Mesenchymal stem cell (in vitro differentiated cells and primary cell): ENCODE data around the gene SNX12.

ENCODE experiments used
- DNase-seq: peaks from one replicate; pipeline ENCODE4 v3.0.0-alpha.2; 2013
- H2AFZ ChIP-seq: one replicate; pipeline ENCODE4 v1.6.1; 2013; ENCODE audit warnings: low read depth, mild to moderate bottlenecking, control low read depth, inconsistent platforms, low read length, moderate library complexity
- H2AK5ac ChIP-seq: 2 replicates; pipeline ENCODE4 v1.6.1; 2013; ENCODE audit warnings: low read length, moderate library complexity, mild to moderate bottlenecking, inconsistent platforms; ENCODE audit not compliant: severe bottlenecking
- H2BK120ac ChIP-seq: one replicate; pipeline ENCODE4 v1.6.1; 2013; ENCODE audit warnings: low read depth, mild to moderate bottlenecking, inconsistent platforms, low read length, moderate library complexity
- H2BK12ac ChIP-seq, 2 experiments: one replicate each; pipeline ENCODE4 v1.6.1; 2013; ENCODE audit warnings: inconsistent platforms in 2 of 2, low read length in 2 of 2, mild to moderate bottlenecking in 2 of 2, moderate library complexity in 2 of 2, control low read depth in 1 of 2
- H2BK15ac ChIP-seq: one replicate; pipeline ENCODE4 v1.6.1; 2013; ENCODE audit warnings: mild to moderate bottlenecking, low read depth, inconsistent platforms; ENCODE audit not compliant: poor library complexity, severe bottlenecking
- H2BK5ac ChIP-seq: 2 replicates; pipeline ENCODE4 v1.6.1; 2013; ENCODE audit warnings: low read depth, mild to moderate bottlenecking, low read length, control low read depth, inconsistent platforms; ENCODE audit not compliant: poor library complexity, severe bottlenecking
- H3K14ac ChIP-seq, 2 experiments: one replicate each; pipeline ENCODE4 v1.6.1; 2013; ENCODE audit warnings: inconsistent platforms in 2 of 2, low read length in 2 of 2, control low read depth in 1 of 2, mild to moderate bottlenecking in 1 of 2, moderate library complexity in 1 of 2
- H3K18ac ChIP-seq, 2 experiments: one replicate each; pipeline ENCODE4 v1.6.1; 2013; ENCODE audit warnings: inconsistent platforms in 2 of 2, low read length in 2 of 2, control low read depth in 1 of 2, low read depth in 1 of 2, mild to moderate bottlenecking in 1 of 2
- H3K23ac ChIP-seq, 2 experiments: one replicate each; pipeline ENCODE4 v1.6.1; 2013; ENCODE audit warnings: inconsistent platforms in 2 of 2, low read length in 2 of 2, mild to moderate bottlenecking in 2 of 2, moderate library complexity in 2 of 2, control low read depth in 1 of 2
- H3K27ac ChIP-seq: 2 replicates; pipeline ENCODE4 v1.5.1; 2013; ENCODE audit warnings: mild to moderate bottlenecking, moderate library complexity, low read length, control low read depth, inconsistent platforms; ENCODE audit not compliant: poor library complexity, severe bottlenecking
- H3K27me3 ChIP-seq, 2 experiments: 2 replicates each; pipeline versions ENCODE4 v1.6.1 to v1.7.0; 2013; ENCODE audit warnings: low read length in 2 of 2, mild to moderate bottlenecking in 2 of 2, moderate library complexity in 2 of 2, control low read depth in 1 of 2, inconsistent platforms in 1 of 2; ENCODE audit not compliant: control insufficient read depth in 1 of 2, insufficient read depth in 1 of 2
- H3K36me3 ChIP-seq, 2 experiments: 2 replicates each; pipeline versions ENCODE4 v1.6.1 to v1.7.0; 2013; ENCODE audit warnings: low read length in 2 of 2, control low read depth in 1 of 2, inconsistent platforms in 1 of 2, low read depth in 1 of 2, mild to moderate bottlenecking in 1 of 2; ENCODE audit not compliant: insufficient read depth in 2 of 2, control insufficient read depth in 1 of 2
- H3K4ac ChIP-seq, 2 experiments: one replicate each; pipeline ENCODE4 v1.6.1; 2013; ENCODE audit warnings: inconsistent platforms in 2 of 2, low read length in 2 of 2, mild to moderate bottlenecking in 2 of 2, moderate library complexity in 2 of 2, control low read depth in 1 of 2, low read depth in 1 of 2
- H3K4me1 ChIP-seq: 2 replicates; pipeline ENCODE4 v1.6.1; 2013; ENCODE audit warnings: low read depth, low read length, control low read depth; ENCODE audit not compliant: control insufficient read depth, insufficient read depth
- H3K4me2 ChIP-seq: 2 replicates; pipeline ENCODE4 v1.6.1; 2013; ENCODE audit warnings: low read length, mild to moderate bottlenecking, inconsistent platforms; ENCODE audit not compliant: poor library complexity, severe bottlenecking
- H3K4me3 ChIP-seq, 2 experiments: 2 replicates each; pipeline versions ENCODE4 v1.5.1 to v1.7.0; 2013; ENCODE audit warnings: low read length in 2 of 2, mild to moderate bottlenecking in 2 of 2, control low read depth in 1 of 2, low read depth in 1 of 2; ENCODE audit not compliant: insufficient read depth in 1 of 2
- H3K79me1 ChIP-seq: replicated peaks from 2 replicates; pipeline ENCODE4 v1.6.1; 2013; ENCODE audit warnings: mild to moderate bottlenecking, control low read depth, low read length, inconsistent platforms; ENCODE audit not compliant: poor library complexity, severe bottlenecking
- H3K9ac ChIP-seq: 2 replicates; pipeline ENCODE4 v1.7.0; 2013; ENCODE audit warnings: mild to moderate bottlenecking, low read length, moderate library complexity
- H3K9me3 ChIP-seq: 2 replicates; pipeline ENCODE4 v1.7.0; 2013; ENCODE audit warnings: mild to moderate bottlenecking, low read length; ENCODE audit not compliant: control insufficient read depth
- H4K8ac ChIP-seq: one replicate; pipeline ENCODE4 v1.6.1; 2013; ENCODE audit warnings: inconsistent platforms, mild to moderate bottlenecking, low read length, moderate library complexity
- H4K91ac ChIP-seq: one replicate; pipeline ENCODE4 v1.6.1; 2013; ENCODE audit warnings: mild to moderate bottlenecking, low read length, inconsistent platforms
- WGBS: methylation state at CpG from one replicate; pipeline ENCODE4 v1.1.7; 2013; ENCODE audit warnings: mixed read lengths; 5-methylcytosine and 5-hydroxymethylcytosine counted together

The SNX12 gene

GRCh38 chrX:71109051-71109450 is 40.9 kb upstream of the SNX12 start:
- DNase-seq: no peak
- Histone ChIP-seq H2BK120ac (no peak overlapping the region), H4K91ac (no peak overlapping the region), H3K36me3 (no peaks in the 10 kb centered on the region), H3K4me3 (no peak overlapping the region), H3K14ac (no peak overlapping the region), H3K79me1 (no peaks in the 10 kb centered on the region), H3K9me3 (peaks cover 2% of the 10 kb centered on the region), H3K4me2 (no peak overlapping the region), H3K27me3 (peaks cover 0 to 60% of the 10 kb centered on the region in 2 experiments), H3K23ac (no peak overlapping the region), H2BK5ac (no peak overlapping the region), H3K4me1 (no peaks in the 10 kb centered on the region), H3K27ac (no peak overlapping the region), H2BK12ac (no peak overlapping the region), H2AFZ (no peak overlapping the region), H3K9ac (no peak overlapping the region), H3K18ac (peak overlapping the region in 1 of 2 experiments; percentile 12), H4K8ac (no peak overlapping the region), H3K4ac (no peak overlapping the region), H2AK5ac (no peak overlapping the region), H2BK15ac (no peak overlapping the region)
- WGBS: 100% methylated on average over 2 of the region's 6 CpGs

- Histone ChIP-seq H3K14ac (no peak overlapping the region), H3K27ac (no peak overlapping the region)
- DNase-seq: peak; percentile 15
Observed at GRCh38 chrX:71107762-71108360, 39.7 kb upstream of the SNX12 start.

DNA sequence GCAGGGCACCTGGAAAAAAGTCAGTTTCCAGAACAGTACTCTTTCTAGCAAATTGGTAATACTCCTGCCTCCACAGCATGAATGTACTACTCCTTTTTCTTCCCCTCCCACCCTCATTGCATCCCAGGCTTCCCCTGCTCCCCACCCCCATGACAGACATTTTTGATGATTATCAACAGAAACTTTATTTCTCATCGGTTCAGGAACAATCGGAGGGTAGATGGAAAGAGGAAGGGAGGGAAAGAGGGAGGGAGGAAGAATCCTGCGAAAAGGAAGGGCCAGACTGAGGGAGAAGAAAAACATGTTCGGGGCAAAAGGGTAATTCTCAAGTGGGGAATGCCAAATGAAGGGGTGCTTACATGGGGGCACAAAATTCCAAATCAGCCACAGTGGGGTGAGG is 39.1 kb upstream of the SNX12 start:
- no peak overlapping the region for H3K14ac ChIP-seq
- H3K18ac ChIP-seq: no peak overlapping the region
- peaks cover 2% of the 10 kb centered on the region for H3K9me3 ChIP-seq
- H3K23ac ChIP-seq: no peak overlapping the region
- H2BK12ac ChIP-seq: no peak overlapping the region
- no peak overlapping the region for H3K4me3 ChIP-seq
- no peak overlapping the region for H3K4me2 ChIP-seq
- 91% methylated on average over 4 of the region's 4 CpGs for WGBS
- H2BK120ac ChIP-seq: no peak overlapping the region
- no peaks in the 10 kb centered on the region for H3K79me1 ChIP-seq
- no peak overlapping the region for H2AK5ac ChIP-seq
- DNase-seq: no peak
- H4K91ac ChIP-seq: no peak overlapping the region
- peaks cover 0 to 57% of the 10 kb centered on the region in 2 experiments for H3K27me3 ChIP-seq
- H3K9ac ChIP-seq: no peak overlapping the region
- H3K4me1 ChIP-seq: peaks cover 4% of the 10 kb centered on the region
- H2BK5ac ChIP-seq: no peak overlapping the region
- no peak overlapping the region for H4K8ac ChIP-seq
- no peaks in the 10 kb centered on the region for H3K36me3 ChIP-seq
- H2BK15ac ChIP-seq: no peak overlapping the region
- H2AFZ ChIP-seq: no peak overlapping the region
- H3K4ac ChIP-seq: no peak overlapping the region
- no peak overlapping the region for H3K27ac ChIP-seq

More at GRCh38 chrX:71107762-71108360, 39.7 kb upstream of the SNX12 start:
- WGBS: 14% methylated on average over 2 of the region's 9 CpGs
- H3K18ac ChIP-seq: peak overlapping the region in 1 of 2 experiments; percentile 21
- no peaks in the 10 kb centered on the region for H3K79me1 ChIP-seq
- no peak overlapping the region for H3K23ac ChIP-seq
- no peak overlapping the region for H4K91ac ChIP-seq
- H2AK5ac ChIP-seq: no peak overlapping the region
- H3K4me3 ChIP-seq: no peak overlapping the region
- no peak overlapping the region for H2BK12ac ChIP-seq
- peak overlapping the region; percentile 34 for H2BK120ac ChIP-seq
- H4K8ac ChIP-seq: no peak overlapping the region
- H2BK15ac ChIP-seq: no peak overlapping the region
- no peak overlapping the region for H3K4ac ChIP-seq
- H3K9ac ChIP-seq: no peak overlapping the region
- peaks cover 4% of the 10 kb centered on the region for H3K4me1 ChIP-seq
- peaks cover 2% of the 10 kb centered on the region for H3K9me3 ChIP-seq
- no peaks in the 10 kb centered on the region for H3K36me3 ChIP-seq
- H3K4me2 ChIP-seq: no peak overlapping the region
- peaks cover 0 to 60% of the 10 kb centered on the region in 2 experiments for H3K27me3 ChIP-seq
- H2BK5ac ChIP-seq: no peak overlapping the region
- H2AFZ ChIP-seq: no peak overlapping the region

GRCh38 chrX:71106427-71106826 is 38.3 kb upstream of the SNX12 start, which contains the start of gene CXorf65:
CXorf65 (minus strand) TSS chrX:71106740; CDS start chrX:71106556, 184 bp downstream.
- Histone ChIP-seq H3K27ac (no peak within 1 kb of the TSS), H3K36me3 (no peaks in the 10 kb centered on the region), H3K4me3 (no peak within 1 kb of the TSS), H2BK5ac (no peak within 1 kb of the TSS), H3K23ac (no peak within 1 kb of the TSS), H2BK12ac (peak within 1 kb of the TSS in 1 of 2 experiments; percentile 54), H3K18ac (peak within 1 kb of the TSS in 1 of 2 experiments; percentile 12), H4K8ac (peak within 1 kb of the TSS; percentile 36), H2AK5ac (no peak within 1 kb of the TSS), H2BK15ac (peak within 1 kb of the TSS; percentile 28), H3K14ac (no peak within 1 kb of the TSS), H3K27me3 (peaks cover 0 to 56% of the 10 kb centered on the region in 2 experiments), H3K4ac (no peak within 1 kb of the TSS), H3K9ac (no peak within 1 kb of the TSS), H3K4me1 (peaks cover 4% of the 10 kb centered on the region), H4K91ac (no peak within 1 kb of the TSS), H3K79me1 (no peaks in the 10 kb centered on the region), H3K9me3 (peaks cover 2% of the 10 kb centered on the region), H3K4me2 (no peak within 1 kb of the TSS), H2AFZ (no peak within 1 kb of the TSS), H2BK120ac (peak within 1 kb of the TSS; percentile 34)
- WGBS: 75% methylated on average over 1 of the region's 1 CpG
- no peak for DNase-seq
